GM12874 (cell line): ENCODE measurements around the gene RAB3GAP1.

Experiments
- CTCF ChIP-seq: IDR thresholded peaks from 2 replicates; pipeline ENCODE4 v1.5.1; 2011; ENCODE audit warnings: low read depth, mild to moderate bottlenecking, control low read depth, low read length, moderate library complexity; ENCODE audit not compliant: insufficient read depth

RAB3GAP1 gene

GRCh38 chr2:135047300-135047699, 4.8 kb upstream of the RAB3GAP1 start, which contains the start of gene MAP3K19:
Gene MAP3K19, minus strand, starts transcription at chr2:135047447. Its CDS starts 22,800 bp downstream, at chr2:135024647.
- no peak for TF ChIP-seq CTCF

GRCh38 chr2:135048122-135048521, 4.0 kb upstream of the RAB3GAP1 start:
- TF ChIP-seq CTCF = no peak

- TF ChIP-seq CTCF = no peak
These were observed 2.0 kb upstream of the RAB3GAP1 start for GRCh38 chr2:135050132-135050531.

GRCh38 chr2:135050684-135051083, 1.4 kb upstream of the RAB3GAP1 start:
- no peak for TF ChIP-seq CTCF

- no peak for TF ChIP-seq CTCF
These were observed 944 bp downstream of the RAB3GAP1 start for GRCh38 chr2:135052997-135053474.

GRCh38 chr2:135055182-135055786, 3.2 kb downstream of the RAB3GAP1 start:
- no peak for TF ChIP-seq CTCF

GRCh38 chr2:135056790-135057189, 4.7 kb downstream of the RAB3GAP1 start:
- TF ChIP-seq CTCF = no peak
